ENCODE measurements around the gene YIPF5. TPM values are rescaled to one million over a fixed set of nuclear protein-coding genes. Genes with fewer than 3 reads are reported as not detected.

Gene YIPF5
- polyA plus RNA-seq, 3 donors: 12.1 to 41.4 (median 32.4) TPM

DNA sequence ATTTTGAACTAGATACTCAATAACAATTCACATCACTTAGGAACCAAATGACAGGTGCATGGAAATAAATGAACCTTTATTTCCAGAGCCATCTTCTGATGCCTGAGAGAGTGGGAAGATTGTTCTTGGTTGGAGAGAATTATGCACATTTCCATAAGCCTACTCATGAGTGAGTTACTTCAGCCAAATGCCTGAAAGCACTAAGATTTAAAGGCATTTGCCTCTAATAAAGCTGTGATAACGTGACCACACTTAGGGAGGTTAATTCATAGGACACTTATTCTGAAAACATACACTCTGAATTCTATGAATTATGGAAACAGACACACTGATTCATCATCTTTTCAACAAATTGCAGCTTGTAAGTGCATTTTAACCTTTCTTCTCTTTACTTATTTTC, 40.2 kb upstream of the YIPF5 start:
- H3K27me3 Mint-ChIP-seq (ENCODE audit: low read depth in 3 of 3): peaks cover 7 to 27% (median 15%) of the 10 kb centered on the region in 3 donors
- TF ChIP-seq, protein P1, sequence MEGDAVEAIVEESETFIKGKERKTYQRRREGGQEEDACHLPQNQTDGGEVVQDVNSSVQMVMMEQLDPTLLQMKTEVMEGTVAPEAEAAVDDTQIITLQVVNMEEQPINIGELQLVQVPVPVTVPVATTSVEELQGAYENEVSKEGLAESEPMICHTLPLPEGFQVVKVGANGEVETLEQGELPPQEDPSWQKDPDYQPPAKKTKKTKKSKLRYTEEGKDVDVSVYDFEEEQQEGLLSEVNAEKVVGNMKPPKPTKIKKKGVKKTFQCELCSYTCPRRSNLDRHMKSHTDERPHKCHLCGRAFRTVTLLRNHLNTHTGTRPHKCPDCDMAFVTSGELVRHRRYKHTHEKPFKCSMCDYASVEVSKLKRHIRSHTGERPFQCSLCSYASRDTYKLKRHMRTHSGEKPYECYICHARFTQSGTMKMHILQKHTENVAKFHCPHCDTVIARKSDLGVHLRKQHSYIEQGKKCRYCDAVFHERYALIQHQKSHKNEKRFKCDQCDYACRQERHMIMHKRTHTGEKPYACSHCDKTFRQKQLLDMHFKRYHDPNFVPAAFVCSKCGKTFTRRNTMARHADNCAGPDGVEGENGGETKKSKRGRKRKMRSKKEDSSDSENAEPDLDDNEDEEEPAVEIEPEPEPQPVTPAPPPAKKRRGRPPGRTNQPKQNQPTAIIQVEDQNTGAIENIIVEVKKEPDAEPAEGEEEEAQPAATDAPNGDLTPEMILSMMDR (IDR thresholded peaks at IDR 0.05): no peak
- no peak overlapping the region for H3K4me2 ChIP-seq (replicated peaks; ENCODE audit: extremely low read depth, low read length, poor library complexity, severe bottlenecking)

DNA sequence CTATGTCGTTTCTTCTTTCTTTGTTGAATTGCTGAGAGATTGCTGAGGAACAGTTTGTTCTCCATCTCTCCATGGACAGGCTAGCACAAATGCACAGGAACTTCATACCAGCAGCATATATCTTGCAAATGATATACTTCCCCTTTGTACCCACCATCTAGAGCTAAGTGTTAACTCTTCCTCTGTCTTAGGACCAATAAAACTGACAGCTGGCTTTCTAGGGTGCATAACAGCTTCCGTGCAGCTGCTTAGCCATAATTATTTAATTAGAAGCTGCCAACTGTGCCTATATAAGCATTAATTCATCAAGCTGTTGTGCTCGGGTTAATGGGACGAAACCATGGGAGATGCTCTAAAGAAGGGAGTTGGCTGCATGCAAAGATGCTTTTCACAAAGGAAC, 38.9 kb upstream of the YIPF5 start:
- no peak overlapping the region for H3K4me2 ChIP-seq (replicated peaks; ENCODE audit: extremely low read depth, low read length, poor library complexity, severe bottlenecking)
- H3K27ac ChIP-seq (ENCODE audit: low read depth in 1 of 2, low read length in 2 of 2): no peak overlapping the region
- H3K36me3 ChIP-seq (replicated peaks in 1 of 2; ENCODE audit: control insufficient read depth in 1 of 2, insufficient read depth in 2 of 2, low read length in 2 of 2): no peaks in the 10 kb centered on the region
- no peaks in the 10 kb centered on the region for H3K9me3 ChIP-seq (replicated peaks in 1 of 2; ENCODE audit: control insufficient read depth in 1 of 2, insufficient read depth in 1 of 2, low read length in 2 of 2)
- H4K20me1 ChIP-seq (ENCODE audit: insufficient read depth, low read length): no peaks in the 10 kb centered on the region
- TF ChIP-seq, protein P1 (IDR thresholded peaks at IDR 0.05): no peak
- H3K27me3 ChIP-seq (ENCODE audit: control insufficient read depth in 2 of 2, insufficient read depth in 2 of 2, low read length in 2 of 2): peaks cover 27 to 40% of the 10 kb centered on the region in 2 donors
- intact Hi-C loops (cut with micrococcal nuclease): loop anchor here in 1 of 2 donors (10.0 kb wide), 1 partner anchor 1615 kb away; no protein-coding TSS in a partner anchor
- H3K27me3 Mint-ChIP-seq (ENCODE audit: low read depth in 3 of 3): peaks cover 20 to 40% (median 28%) of the 10 kb centered on the region in 3 donors
- no peaks in the 10 kb centered on the region for H3K4me1 ChIP-seq (ENCODE audit: control insufficient read depth in 1 of 2, insufficient read depth in 2 of 2, low read length in 2 of 2)
- no peak overlapping the region for H3K4me3 Mint-ChIP-seq
- no CpG with 5 or more reads among the region's 4 CpGs for WGBS (ENCODE audit: insufficient coverage)
- no peak overlapping the region for H3K9ac ChIP-seq (ENCODE audit: insufficient read depth, low read length, poor library complexity, severe bottlenecking)
- no peaks in the 10 kb centered on the region for H3K4me1 Mint-ChIP-seq
- no peak overlapping the region for H2AFZ ChIP-seq (ENCODE audit: insufficient read depth, low read depth, low read length, poor library complexity, severe bottlenecking)
- DNase-seq: no peak
- H3K9me3 Mint-ChIP-seq: no peaks in the 10 kb centered on the region
- H3K79me2 ChIP-seq (ENCODE audit: insufficient read depth, low read length): no peaks in the 10 kb centered on the region
- H3K36me3 Mint-ChIP-seq: no peaks in the 10 kb centered on the region
- H3K4me3 ChIP-seq (replicated peaks in 1 of 3; ENCODE audit: low read depth in 2 of 3, low read length in 3 of 3): no peak overlapping the region
- no peak overlapping the region for H3K27ac Mint-ChIP-seq

More for the DNA sequence above, 40.2 kb upstream of the YIPF5 start:
- Mint-ChIP-seq H3K4me3 (no peak overlapping the region), H3K9me3 (no peaks in the 10 kb centered on the region), H3K4me1 (no peaks in the 10 kb centered on the region), H3K27ac (no peak overlapping the region), H3K36me3 (no peaks in the 10 kb centered on the region)
- Histone ChIP-seq H3K27me3 (ENCODE audit: control insufficient read depth in 2 of 2, insufficient read depth in 2 of 2, low read length in 2 of 2) (peaks cover 14 to 27% of the 10 kb centered on the region in 2 donors), H3K27ac (ENCODE audit: low read depth in 1 of 2, low read length in 2 of 2) (no peak overlapping the region), H2AFZ (ENCODE audit: insufficient read depth, low read depth, low read length, poor library complexity, severe bottlenecking) (no peak overlapping the region), H3K4me3 (replicated peaks in 1 of 3; ENCODE audit: low read depth in 2 of 3, low read length in 3 of 3) (no peak overlapping the region), H3K36me3 (replicated peaks in 1 of 2; ENCODE audit: control insufficient read depth in 1 of 2, insufficient read depth in 2 of 2, low read length in 2 of 2) (no peaks in the 10 kb centered on the region), H3K9ac (ENCODE audit: insufficient read depth, low read length, poor library complexity, severe bottlenecking) (no peak overlapping the region), H3K79me2 (ENCODE audit: insufficient read depth, low read length) (no peaks in the 10 kb centered on the region), H4K20me1 (ENCODE audit: insufficient read depth, low read length) (no peaks in the 10 kb centered on the region), H3K4me1 (ENCODE audit: control insufficient read depth in 1 of 2, insufficient read depth in 2 of 2, low read length in 2 of 2) (no peaks in the 10 kb centered on the region), H3K9me3 (replicated peaks in 1 of 2; ENCODE audit: control insufficient read depth in 1 of 2, insufficient read depth in 1 of 2, low read length in 2 of 2) (no peaks in the 10 kb centered on the region)
- no peak for DNase-seq
- no CpG with 5 or more reads among the region's 1 CpG for WGBS (ENCODE audit: insufficient coverage)
- intact Hi-C loops (cut with micrococcal nuclease): no loop called here

Data from CD14-positive monocyte (primary cell).